ENCODE results near the gene POC1A. TPM values are rescaled to one million over a fixed set of nuclear protein-coding genes. Genes with fewer than 3 reads are reported as not detected.

The POC1A gene
- total RNA-seq, 1 experiment from 2014 or later: 32.2 TPM

GRCh38 chr3:52031896-52032295 is 122.3 kb downstream of the POC1A start:
- POLR2A ChIA-PET: no interaction called here
- TF ChIP-seq, protein P1, sequence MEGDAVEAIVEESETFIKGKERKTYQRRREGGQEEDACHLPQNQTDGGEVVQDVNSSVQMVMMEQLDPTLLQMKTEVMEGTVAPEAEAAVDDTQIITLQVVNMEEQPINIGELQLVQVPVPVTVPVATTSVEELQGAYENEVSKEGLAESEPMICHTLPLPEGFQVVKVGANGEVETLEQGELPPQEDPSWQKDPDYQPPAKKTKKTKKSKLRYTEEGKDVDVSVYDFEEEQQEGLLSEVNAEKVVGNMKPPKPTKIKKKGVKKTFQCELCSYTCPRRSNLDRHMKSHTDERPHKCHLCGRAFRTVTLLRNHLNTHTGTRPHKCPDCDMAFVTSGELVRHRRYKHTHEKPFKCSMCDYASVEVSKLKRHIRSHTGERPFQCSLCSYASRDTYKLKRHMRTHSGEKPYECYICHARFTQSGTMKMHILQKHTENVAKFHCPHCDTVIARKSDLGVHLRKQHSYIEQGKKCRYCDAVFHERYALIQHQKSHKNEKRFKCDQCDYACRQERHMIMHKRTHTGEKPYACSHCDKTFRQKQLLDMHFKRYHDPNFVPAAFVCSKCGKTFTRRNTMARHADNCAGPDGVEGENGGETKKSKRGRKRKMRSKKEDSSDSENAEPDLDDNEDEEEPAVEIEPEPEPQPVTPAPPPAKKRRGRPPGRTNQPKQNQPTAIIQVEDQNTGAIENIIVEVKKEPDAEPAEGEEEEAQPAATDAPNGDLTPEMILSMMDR (IDR thresholded peaks at IDR 0.05; ENCODE audit: insufficient read depth in 1 of 2, low read depth in 1 of 2, low read length in 1 of 2, severe bottlenecking in 1 of 2, unreplicated experiment in 1 of 2): no peak
- DNase-seq: no peak
- Histone ChIP-seq H3K36me3 (ENCODE audit: control insufficient read depth, insufficient read depth, low read length) (no peaks in the 10 kb centered on the region), H3K27me3 (replicated peaks; ENCODE audit: control insufficient read depth, insufficient read depth, low read length) (no peaks in the 10 kb centered on the region), H3K9me3 (no peaks in the 10 kb centered on the region), H3K4me1 (peaks cover 13% of the 10 kb centered on the region; the same call in 1 of the 2 replicates), H3K4me3 (ENCODE audit: low read depth, low read length) (no peak overlapping the region)
- BruUV-seq (replicated peaks): no TSS peak
- intact Hi-C loops (cut with micrococcal nuclease; ENCODE audit: unreplicated experiment): no loop called here
- Mint-ChIP-seq H3K27me3 (ENCODE audit: insufficient read depth, unreplicated experiment) (no peaks in the 10 kb centered on the region), H3K9me3 (ENCODE audit: unreplicated experiment) (no peaks in the 10 kb centered on the region), H3K4me1 (ENCODE audit: low read depth, unreplicated experiment) (no peaks in the 10 kb centered on the region), H3K4me3 (ENCODE audit: unreplicated experiment) (no peak overlapping the region), H3K27ac (ENCODE audit: unreplicated experiment) (no peak overlapping the region), H3K36me3 (ENCODE audit: insufficient read depth, unreplicated experiment) (no peaks in the 10 kb centered on the region)
- CTCF ChIA-PET: interaction anchor here (1.7 kb wide), 1 partner anchor 30 kb away, joined by 5 read pairs; no protein-coding TSS in a partner anchor

- no peaks in the 10 kb centered on the region for H3K36me3 Mint-ChIP-seq (ENCODE audit: insufficient read depth, unreplicated experiment)
- H3K36me3 ChIP-seq (ENCODE audit: control insufficient read depth, insufficient read depth, low read length): no peaks in the 10 kb centered on the region
- H3K4me3 ChIP-seq (ENCODE audit: low read depth, low read length): no peak overlapping the region
- ChIA-PET CTCF (no interaction called here), POLR2A (interaction anchor here (0.6 kb wide), 1 partner anchor 25 kb away, joined by 3 read pairs; the partner anchor contains the start of gene DUSP7)
- intact Hi-C loops (cut with micrococcal nuclease; ENCODE audit: unreplicated experiment): no loop called here
- H3K27me3 Mint-ChIP-seq (ENCODE audit: insufficient read depth, unreplicated experiment): no peaks in the 10 kb centered on the region
- no peaks in the 10 kb centered on the region for H3K9me3 Mint-ChIP-seq (ENCODE audit: unreplicated experiment)
- H3K4me3 Mint-ChIP-seq (ENCODE audit: unreplicated experiment): no peak overlapping the region
- H3K4me1 ChIP-seq: peaks cover 13% of the 10 kb centered on the region; the same call in 1 of the 2 replicates
- no peaks in the 10 kb centered on the region for H3K4me1 Mint-ChIP-seq (ENCODE audit: low read depth, unreplicated experiment)
- DNase-seq: no peak
- no peaks in the 10 kb centered on the region for H3K9me3 ChIP-seq
- BruUV-seq (replicated peaks): no TSS peak
- TF ChIP-seq, protein P1 (IDR thresholded peaks at IDR 0.05; ENCODE audit: insufficient read depth in 1 of 2, low read depth in 1 of 2, low read length in 1 of 2, severe bottlenecking in 1 of 2, unreplicated experiment in 1 of 2): no peak
- no peaks in the 10 kb centered on the region for H3K27me3 ChIP-seq (replicated peaks; ENCODE audit: control insufficient read depth, insufficient read depth, low read length)
- no peak overlapping the region for H3K27ac Mint-ChIP-seq (ENCODE audit: unreplicated experiment)
Measured at GRCh38 chr3:52030714-52031310, 123.4 kb downstream of the POC1A start.

DNA sequence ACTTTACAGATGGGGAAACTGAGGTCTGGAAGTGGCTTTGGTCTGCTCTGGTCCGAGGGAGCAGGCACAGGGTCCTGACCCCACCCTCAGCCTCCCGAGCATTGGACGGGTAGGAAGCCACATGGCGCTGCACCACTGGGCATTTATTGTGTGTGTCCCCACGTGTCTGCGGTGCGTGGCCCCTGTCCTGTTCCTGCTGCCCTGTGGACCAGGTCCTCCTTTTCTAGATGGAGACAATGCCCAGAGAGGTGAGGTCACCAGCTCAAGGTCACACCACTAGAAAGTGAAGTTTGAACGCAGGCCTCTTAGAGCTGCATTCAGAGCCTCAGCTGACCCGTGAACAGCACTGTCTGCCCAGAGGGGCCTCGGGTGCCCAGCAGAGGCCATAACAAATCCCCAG is 124.7 kb downstream of the POC1A start:
- Histone ChIP-seq H3K36me3 (ENCODE audit: control insufficient read depth, insufficient read depth, low read length) (no peaks in the 10 kb centered on the region), H3K4me3 (ENCODE audit: low read depth, low read length) (no peak overlapping the region), H3K9me3 (no peaks in the 10 kb centered on the region), H3K4me1 (peaks cover 12% of the 10 kb centered on the region; the same call in 1 of the 2 replicates), H3K27me3 (replicated peaks; ENCODE audit: control insufficient read depth, insufficient read depth, low read length) (no peaks in the 10 kb centered on the region)
- Mint-ChIP-seq H3K4me3 (ENCODE audit: unreplicated experiment) (no peak overlapping the region), H3K4me1 (ENCODE audit: low read depth, unreplicated experiment) (no peaks in the 10 kb centered on the region), H3K27ac (ENCODE audit: unreplicated experiment) (no peak overlapping the region), H3K27me3 (ENCODE audit: insufficient read depth, unreplicated experiment) (no peaks in the 10 kb centered on the region), H3K36me3 (ENCODE audit: insufficient read depth, unreplicated experiment) (no peaks in the 10 kb centered on the region), H3K9me3 (ENCODE audit: unreplicated experiment) (no peaks in the 10 kb centered on the region)
- POLR2A ChIA-PET: no interaction called here
- CTCF ChIA-PET: no interaction called here
- BruUV-seq (replicated peaks): no TSS peak
- TF ChIP-seq, protein P1 (IDR thresholded peaks at IDR 0.05; ENCODE audit: insufficient read depth in 1 of 2, low read depth in 1 of 2, low read length in 1 of 2, severe bottlenecking in 1 of 2, unreplicated experiment in 1 of 2): no peak
- no peak for DNase-seq
- intact Hi-C loops (cut with micrococcal nuclease; ENCODE audit: unreplicated experiment): no loop called here

Measured in Caco-2 (cell line).